SK-N-MC (cell line): ENCODE data around the gene LRRC75B.

Experiments
- DNase-seq: peaks from one replicate; pipeline ENCODE4 v3.0.0-alpha.2; 2011; ENCODE audit warnings: low read depth, low spot score
- H3K27ac ChIP-seq: fragments of 200-600 bp; sonication (generic); 2 replicates; pipeline ENCODE4 v1.5.1; 2016; ENCODE audit warnings: mixed run types
- H3K36me3 ChIP-seq: fragments of 200-600 bp; sonication (generic); 2 replicates; pipeline ENCODE4 v1.6.1; 2017; ENCODE audit warnings: antibody characterized with exemption, low read length, mixed read lengths; ENCODE audit not compliant: insufficient read depth
- H3K4me3 ChIP-seq: fragments of 200-600 bp; sonication (generic); 2 replicates; pipeline ENCODE4 v1.5.1; 2016
- H3K9ac ChIP-seq: fragments of 200-600 bp; sonication (generic); 2 replicates; pipeline ENCODE4 v1.8.0; 2017; ENCODE audit warnings: mixed run types, mixed read lengths; ENCODE audit not compliant: insufficient read length
- H3K9me3 ChIP-seq: fragments of 200-600 bp; sonication (generic); 2 replicates; pipeline ENCODE4 v1.6.1; 2017; ENCODE audit warnings: low read depth, mild to moderate bottlenecking, antibody characterized with exemption, low read length, moderate library complexity, mixed read lengths
- EZH2 ChIP-seq: fragments of 200-600 bp; sonication (generic); IDR thresholded peaks from one replicate; pipeline ENCODE4 v1.6.1; 2017; ENCODE audit warnings: antibody characterized with exemption
- FOXP2 ChIP-seq: optimal IDR thresholded peaks from 2 replicates; pipeline ENCODE3; 2011; ENCODE audit warnings: mild to moderate bottlenecking, moderate library complexity; ENCODE audit not compliant: insufficient read depth; ENCODE audit errors: extremely low read length, control extremely low read depth
- POLR2AphosphoS5 ChIP-seq: IDR thresholded peaks from 2 replicates; pipeline ENCODE4 v1.6.1; 2012; ENCODE audit warnings: mild to moderate bottlenecking, low read depth, low read length, borderline replicate concordance

LRRC75B gene

DNA sequence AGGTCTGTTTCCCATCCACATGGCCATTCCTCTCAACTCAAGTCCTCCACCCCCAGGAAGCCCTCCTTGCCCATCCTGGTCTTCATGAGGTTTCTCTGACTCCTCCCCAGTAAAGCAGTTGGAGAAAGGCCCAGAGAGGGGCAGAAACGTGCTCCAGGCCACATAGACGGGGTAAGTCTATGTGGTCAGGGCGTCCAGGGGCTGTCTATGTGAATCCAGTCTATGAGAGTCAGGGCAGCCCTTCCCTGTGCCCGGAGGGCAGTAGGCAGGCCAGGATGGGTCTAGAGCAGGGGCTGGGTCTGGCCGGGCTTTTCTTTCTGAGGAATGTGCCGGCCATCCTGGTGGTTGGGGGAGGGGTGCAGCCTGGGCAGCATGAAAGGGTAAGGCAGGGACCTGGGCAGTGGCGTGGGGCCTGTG lies 49.7 kb downstream of the LRRC75B start:
- Histone ChIP-seq H3K9me3 (no peaks in the 10 kb centered on the region), H3K9ac (no peak overlapping the region), H3K4me3 (no peak overlapping the region), H3K27ac (no peak overlapping the region), H3K36me3 (peaks cover 30% of the 10 kb centered on the region; the same call in 1 of the 2 replicates)
- DNase-seq = no peak
- no peak for TF ChIP-seq EZH2
- no peak for TF ChIP-seq FOXP2
- TF ChIP-seq POLR2AphosphoS5 = no peak

DNA sequence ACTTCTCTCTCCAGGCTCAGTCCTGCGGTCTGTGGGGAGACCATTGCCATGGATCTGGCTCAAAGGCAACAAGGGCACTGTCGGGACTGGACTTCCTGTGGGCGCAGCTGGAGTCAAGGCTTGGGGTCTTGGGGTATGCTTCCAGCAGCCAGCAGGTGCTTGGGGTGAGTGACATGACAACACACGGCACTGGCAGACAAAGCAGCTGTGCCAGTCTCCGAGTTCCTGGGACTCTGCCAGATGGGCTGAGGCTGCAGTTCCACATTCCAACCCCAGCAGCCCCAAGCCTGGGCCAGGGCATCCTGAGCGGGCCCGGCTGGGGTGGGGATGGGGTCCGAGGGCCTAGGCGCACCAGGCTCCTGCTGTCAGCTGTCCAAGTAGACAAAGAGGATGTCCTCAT lies 50.2 kb downstream of the LRRC75B start:
- H3K27ac ChIP-seq = no peak overlapping the region
- no peak for DNase-seq
- H3K9me3 ChIP-seq = no peaks in the 10 kb centered on the region
- H3K36me3 ChIP-seq = peaks cover 30% of the 10 kb centered on the region; the same call in 1 of the 2 replicates
- no peak overlapping the region for H3K4me3 ChIP-seq
- TF ChIP-seq POLR2AphosphoS5 (no peak), FOXP2 (no peak), EZH2 (no peak)
- H3K9ac ChIP-seq = no peak overlapping the region

DNA sequence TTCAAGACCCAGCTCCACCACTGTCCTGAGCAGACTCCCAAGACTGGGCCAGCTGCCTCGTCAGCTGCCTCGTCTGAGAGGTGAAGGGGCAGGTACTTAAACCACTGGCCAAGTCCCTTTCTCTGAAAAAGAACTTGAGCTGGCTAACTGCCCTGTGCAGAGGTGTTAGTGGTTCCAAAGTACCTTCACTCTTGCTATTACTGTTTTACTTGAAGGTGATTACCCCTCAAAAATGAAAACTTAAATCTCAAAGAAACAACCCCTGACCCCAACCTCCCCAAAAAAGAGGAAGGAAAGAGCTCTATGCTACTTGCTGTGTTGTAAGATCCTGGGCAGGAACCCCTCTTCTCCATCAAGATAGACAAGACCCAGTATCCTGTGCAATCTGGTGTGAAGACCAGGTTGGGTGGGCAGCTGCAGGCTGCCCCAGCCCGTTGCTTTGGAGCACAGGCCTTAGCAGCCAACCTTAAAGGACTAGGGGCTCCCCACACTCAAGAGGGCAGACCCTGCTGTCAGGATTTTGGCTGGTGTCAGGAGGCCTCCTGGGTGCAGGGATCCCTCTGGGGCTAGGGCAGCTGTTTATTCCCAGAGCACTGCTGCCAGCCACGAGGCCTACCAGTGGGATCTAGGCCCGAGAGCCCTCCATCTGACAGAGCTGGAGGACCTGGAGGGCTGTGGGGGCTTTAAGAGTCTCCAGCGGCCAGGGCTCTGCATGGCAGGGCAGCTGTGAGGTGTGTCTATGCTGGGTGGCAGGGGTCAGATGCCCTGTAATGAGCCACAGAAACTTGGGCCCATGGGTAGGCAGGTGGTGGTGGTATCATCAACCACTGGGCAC lies 51.0 kb downstream of the LRRC75B start:
- H3K36me3 ChIP-seq = peaks cover 26% of the 10 kb centered on the region; the same call in 1 of the 2 replicates
- no peak overlapping the region for H3K9ac ChIP-seq
- H3K27ac ChIP-seq = no peak overlapping the region
- DNase-seq = no peak
- H3K4me3 ChIP-seq = no peak overlapping the region
- no peak for TF ChIP-seq POLR2AphosphoS5
- no peak for TF ChIP-seq EZH2
- no peak for TF ChIP-seq FOXP2
- H3K9me3 ChIP-seq = no peaks in the 10 kb centered on the region

DNA sequence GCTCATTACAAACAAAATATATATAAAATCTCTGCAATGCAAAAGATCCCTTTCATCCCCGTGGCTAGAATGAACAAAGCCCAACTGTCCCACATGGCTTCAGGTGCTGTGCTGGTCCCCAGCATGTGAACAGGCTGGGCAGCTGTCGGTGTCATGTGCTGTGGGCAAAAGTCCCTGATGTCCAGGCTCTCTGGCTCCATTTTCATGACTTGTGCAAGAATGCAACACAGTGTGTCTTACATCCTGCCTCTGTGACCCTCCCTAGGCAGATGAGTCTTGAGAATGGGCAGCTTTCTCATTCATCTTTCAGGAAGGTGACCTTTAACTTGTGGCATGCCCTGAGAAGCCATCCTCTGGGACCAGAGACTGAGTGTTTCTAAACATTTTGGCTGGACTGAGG lies 52.4 kb downstream of the LRRC75B start:
- Histone ChIP-seq H3K27ac (no peak overlapping the region), H3K4me3 (no peak overlapping the region), H3K9ac (no peak overlapping the region), H3K9me3 (no peaks in the 10 kb centered on the region), H3K36me3 (peaks cover 20% of the 10 kb centered on the region; the same call in 1 of the 2 replicates)
- no peak for TF ChIP-seq POLR2AphosphoS5
- TF ChIP-seq EZH2 = no peak
- no peak for TF ChIP-seq FOXP2
- DNase-seq = no peak

DNA sequence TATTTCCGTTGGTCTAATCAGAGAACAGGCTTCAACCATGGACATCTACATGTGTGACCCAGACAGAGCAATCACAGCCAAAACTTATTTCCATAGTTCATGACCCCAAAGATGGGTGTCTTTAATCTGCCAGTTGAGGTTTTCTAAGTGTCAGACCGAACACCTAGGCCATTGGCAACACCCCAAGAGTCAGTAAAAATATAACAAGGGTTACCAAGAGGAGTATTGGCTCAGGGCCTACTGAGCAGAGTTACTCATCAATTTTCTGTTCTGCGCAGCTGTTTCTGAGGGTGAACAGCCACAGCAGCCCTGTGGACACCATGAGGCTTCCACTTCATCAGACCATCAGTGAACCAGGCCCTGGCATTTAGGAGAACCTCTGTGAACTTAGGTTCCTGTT lies 56.8 kb downstream of the LRRC75B start:
- H3K9me3 ChIP-seq = no peaks in the 10 kb centered on the region
- no peaks in the 10 kb centered on the region for H3K36me3 ChIP-seq
- no peak overlapping the region for H3K9ac ChIP-seq
- DNase-seq = no peak
- H3K27ac ChIP-seq = no peak overlapping the region
- H3K4me3 ChIP-seq = no peak overlapping the region
- TF ChIP-seq EZH2 (no peak), POLR2AphosphoS5 (no peak), FOXP2 (no peak)
